ENCODE data around the gene PCSK6. TPM values are rescaled to one million over a fixed set of nuclear protein-coding genes. Genes with fewer than 3 reads are reported as not detected.

Gene PCSK6
- total and polyA plus RNA-seq, 2 of the 8 experiments (the other 6 are each of a cell fraction or from before 2014, with no cell fraction given): 1.9 to 4.0 TPM

- Histone ChIP-seq H3K56ac (replicated peaks; ENCODE audit: insufficient read length, low read depth, low read length) (no peak overlapping the region), H3K79me1 (ENCODE audit: low read depth, low read length) (no peaks in the 10 kb centered on the region), H2BK20ac (ENCODE audit: low read length) (no peak overlapping the region), H3K4me2 (ENCODE audit: insufficient read depth in 1 of 2, low read depth in 2 of 2, low read length in 2 of 2) (no peak overlapping the region), H2BK12ac (ENCODE audit: low read depth, low read length) (no peak overlapping the region), H4K5ac (ENCODE audit: insufficient read length, low read depth, low read length) (no peak overlapping the region), H4K91ac (replicated peaks; ENCODE audit: insufficient read length, low read length) (no peak overlapping the region), H2BK120ac (replicated peaks; ENCODE audit: low read depth, low read length) (no peak overlapping the region), H3K18ac (ENCODE audit: extremely low read depth, low read length) (no peak overlapping the region), H3K4ac (replicated peaks; ENCODE audit: insufficient read length, low read depth, low read length) (no peak overlapping the region), H3K9me3 (ENCODE audit: insufficient read depth in 2 of 2, low read depth in 1 of 2, low read length in 1 of 2) (no peaks in the 10 kb centered on the region), H3K4me3 (ENCODE audit: extremely low read depth in 1 of 4, insufficient read depth in 2 of 4, low read depth in 3 of 4, low read length in 4 of 4) (no peak overlapping the region), H4K20me1 (replicated peaks in 1 of 2; ENCODE audit: control insufficient read depth in 1 of 2, insufficient read depth in 2 of 2, low read length in 2 of 2) (no peaks in the 10 kb centered on the region), H3K23me2 (ENCODE audit: low read depth, low read length) (no peaks in the 10 kb centered on the region), H2AK5ac (ENCODE audit: low read depth, low read length) (no peak overlapping the region), H3K23ac (ENCODE audit: insufficient read length) (no peak overlapping the region), H2BK5ac (ENCODE audit: low read depth, low read length) (no peak overlapping the region), H3K14ac (ENCODE audit: insufficient read length) (no peak overlapping the region), H3K27ac (ENCODE audit: low read depth, low read length) (no peak overlapping the region), H3K27me3 (replicated peaks in 1 of 4; ENCODE audit: control insufficient read depth in 3 of 4, extremely low read depth in 1 of 4, insufficient read depth in 3 of 4, low read length in 3 of 4) (no peaks in the 10 kb centered on the region; a peak in 3 of 7 replicates), H3K36me3 (ENCODE audit: control insufficient read depth in 2 of 4, insufficient read depth in 4 of 4, low read length in 3 of 4) (no peaks in the 10 kb centered on the region), H3K79me2 (ENCODE audit: control insufficient read depth in 1 of 2, insufficient read depth in 2 of 2, low read length in 2 of 2) (no peaks in the 10 kb centered on the region), H3K4me1 (replicated peaks in 1 of 4; ENCODE audit: control insufficient read depth in 3 of 4, insufficient read depth in 4 of 4, low read length in 3 of 4) (peaks cover 0 to 11% (median 7%) of the 10 kb centered on the region in 4 experiments; a peak in 6 of 7 replicates), H2AFZ (ENCODE audit: low read length) (no peak overlapping the region), H4K8ac (ENCODE audit: extremely low read depth, insufficient read depth, low read length) (no peak overlapping the region), H3K9ac (replicated peaks in 1 of 4; ENCODE audit: extremely low read depth in 1 of 4, low read depth in 3 of 4, low read length in 3 of 4) (no peak overlapping the region), H2BK15ac (ENCODE audit: low read length) (no peak overlapping the region)
- 92% methylated on average over 7 of the region's 7 CpGs; no CpG with 5 or more reads in 1 of the 2 experiments for WGBS, 2 experiments (ENCODE audit: extremely low coverage in 1 of 2, insufficient coverage in 1 of 2, insufficient read length in 1 of 2, insufficient replicate concordance in 2 of 2, low coverage in 1 of 2, low lambda C conversion rate in 2 of 2, missing lambda C conversion rate in 1 of 2)
- FAIRE-seq (no peak), DNase-seq (ENCODE audit: low read depth in 1 of 2, low spot score in 2 of 2) (no peak)
- ChIA-PET POLR2A (ENCODE audit: partially characterized antibody) (interaction anchor here (0.8 kb wide), 1 partner anchor 10 kb away, joined by 3 read pairs; no protein-coding TSS in a partner anchor), CTCF (ENCODE audit: partially characterized antibody) (interaction anchor here (0.6 to 1.5 kb wide), 6 partner anchors 10 to 495 kb away, joined by 3 to 5 read pairs (median 3); no protein-coding TSS in a partner anchor)
- TF ChIP-seq CTBP2 (IDR thresholded peaks at IDR 0.05; ENCODE audit: borderline replicate concordance, insufficient read depth, insufficient read length, low read length): no peak
- TF ChIP-seq GABPA (IDR thresholded peaks at IDR 0.05; ENCODE audit: borderline replicate concordance, insufficient read depth, low read length): no peak
These were observed 78.9 kb downstream of the PCSK6 start for GRCh38 chr15:101410612-101411011.

All from H1 (cell line).